Left cardiac atrium (tissue), 4 donors: ENCODE data around the gene ITGA4. TPM values are rescaled to one million over a fixed set of nuclear protein-coding genes. Genes with fewer than 3 reads are reported as not detected.

Source experiments
- ATAC-seq, 2 donors: fragments of 200-7000 bp; cut with Tn5 transposase; one replicate each; pipeline ENCODE4 v1.9.1; 2020; ENCODE audit warnings: mild to moderate bottlenecking in 2 of 2, moderate library complexity in 2 of 2
- DNase-seq: peaks from one replicate; pipeline ENCODE4 v3.0.0-alpha.2; 2020
- intact Hi-C, 2 donors: fragments of 100-400 bp; cut with DNase I; formaldehyde crosslinking; loops; one replicate each; pipeline versions ENCODE4 v1.14.1 to v1.15.1; 2022 to 2023
- total RNA-seq, 2 donors: library from RNA; stranded (reverse); fragmentation: NEBNext Ultra II Directional; extraction: Animal tissue kit (Norgen Biotek cat#: 25700); gene quantifications; one replicate each; pipeline ENCODE4 v1.2.1, GENCODE V29; 2021
- donor health status: DM: no; HTN: yes; CAD: no.
- donor health status: DM: no; HTN: yes; CAD: no; lungs with severe emphysema.
- donor health status: DM: yes; HTN: yes; CAD: no.
- donor health status: Dilated cardiomyopathy.

The ITGA4 gene
- total RNA-seq, 2 donors from 2014 or later, result 2.6 to 4.2 TPM

DNA sequence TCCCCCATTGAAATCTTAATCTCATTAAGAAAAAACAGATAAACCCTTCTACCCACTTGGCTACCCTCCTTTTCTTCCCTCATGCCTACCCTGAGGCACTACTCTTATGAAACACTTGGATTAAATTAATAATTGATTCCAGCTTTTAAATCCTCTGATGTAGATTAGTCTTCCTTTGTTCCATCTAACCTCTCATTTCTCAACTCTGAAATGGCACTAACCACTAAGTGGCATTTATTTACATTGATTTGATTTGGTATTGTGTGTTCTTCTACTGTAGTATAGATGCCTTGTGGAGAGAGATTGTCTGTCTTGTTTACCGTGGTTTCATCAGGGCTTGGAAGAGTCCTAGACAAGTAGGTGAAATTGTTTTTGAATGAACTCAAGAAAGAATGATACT is 26.7 kb downstream of the ITGA4 start:
- no peak for DNase-seq
- intact Hi-C loops, result no loop called here
- no peak for ATAC-seq

- DNase-seq (no peak), ATAC-seq (no peak)
- intact Hi-C loops, result no loop called here
Observed at GRCh38 chr2:181484851-181485637, 27.9 kb downstream of the ITGA4 start.

DNA sequence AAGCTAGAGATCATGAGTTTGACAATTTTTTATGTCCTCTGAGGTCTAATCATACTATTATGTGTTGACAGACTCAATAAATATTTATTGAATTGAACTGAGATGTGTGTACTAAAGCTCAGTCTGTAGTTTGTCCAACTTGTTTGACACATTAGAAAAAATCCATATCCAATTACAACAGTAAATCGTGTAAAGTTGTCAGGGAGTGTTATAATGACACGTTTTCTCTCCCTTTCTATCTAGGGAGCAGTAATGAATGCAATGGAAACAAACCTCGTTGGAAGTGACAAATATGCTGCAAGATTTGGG is 28.4 kb downstream of the ITGA4 start:
- no peak for DNase-seq
- intact Hi-C loops, result no loop called here
- no peak for ATAC-seq

DNA sequence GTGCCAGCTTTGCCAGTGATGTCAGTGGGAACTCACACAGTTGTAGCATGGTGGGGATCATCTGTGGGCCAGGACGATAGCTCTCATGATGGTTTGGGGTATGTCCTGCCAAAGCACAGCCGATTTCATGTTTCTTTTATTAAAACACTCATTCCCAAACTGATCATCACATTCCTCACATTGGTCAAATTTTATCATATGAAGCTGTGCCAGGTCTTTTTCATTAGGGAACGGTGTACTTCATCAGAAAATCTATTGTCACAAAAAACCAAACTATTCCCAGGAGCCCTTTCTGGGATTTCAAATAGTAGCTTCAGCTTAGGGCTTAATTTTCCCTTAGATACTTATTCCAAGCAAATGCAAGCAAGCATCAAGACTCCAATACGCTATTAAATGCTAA is 42.0 kb downstream of the ITGA4 start:
- ATAC-seq, result no peak
- no peak for DNase-seq
- intact Hi-C loops, result no loop called here

DNA sequence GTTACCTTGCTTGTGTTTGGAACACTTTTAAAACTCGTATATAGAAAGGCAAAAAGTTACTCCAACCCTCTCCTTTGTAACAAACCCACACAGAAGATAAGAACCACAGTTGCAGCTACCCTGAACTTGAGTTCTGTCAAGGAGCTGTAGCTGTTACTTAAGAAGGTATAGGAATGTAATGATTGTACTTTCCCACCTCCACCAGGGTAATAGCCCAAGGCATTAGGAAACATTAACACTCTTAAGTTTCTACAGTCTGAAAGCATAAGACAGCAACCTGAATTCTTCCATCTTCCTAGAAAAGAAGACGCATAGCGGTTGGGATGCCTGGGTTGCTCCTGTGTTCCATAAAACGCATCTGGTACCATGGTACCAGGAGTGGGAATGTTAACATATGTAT is 43.0 kb downstream of the ITGA4 start:
- intact Hi-C loops, result no loop called here
- ATAC-seq (no peak), DNase-seq (no peak)

- DNase-seq (no peak), ATAC-seq (no peak)
- intact Hi-C loops, result no loop called here
Observed at GRCh38 chr2:181515719-181516118, 58.5 kb downstream of the ITGA4 start.

DNA sequence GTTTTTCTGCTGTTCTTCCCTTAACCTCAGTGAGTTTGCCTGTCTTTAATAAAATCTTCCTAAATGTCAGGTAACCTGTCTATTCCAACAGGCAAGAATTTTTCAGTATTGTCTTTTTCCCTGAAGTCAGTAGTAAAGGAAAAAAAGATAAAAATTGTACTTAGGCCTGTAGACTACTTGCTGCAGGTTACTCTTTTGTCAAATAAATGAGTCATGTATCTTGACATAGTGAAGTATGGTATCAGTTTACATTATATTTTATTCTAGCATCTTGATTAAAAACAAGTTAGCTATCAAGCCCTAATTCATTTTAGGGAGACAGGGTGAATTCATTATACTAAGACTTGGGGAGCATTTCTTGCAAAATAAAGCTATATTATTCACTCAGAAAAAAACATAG is 59.8 kb downstream of the ITGA4 start:
- DNase-seq (no peak), ATAC-seq (no peak)
- intact Hi-C loops, result no loop called here

DNA sequence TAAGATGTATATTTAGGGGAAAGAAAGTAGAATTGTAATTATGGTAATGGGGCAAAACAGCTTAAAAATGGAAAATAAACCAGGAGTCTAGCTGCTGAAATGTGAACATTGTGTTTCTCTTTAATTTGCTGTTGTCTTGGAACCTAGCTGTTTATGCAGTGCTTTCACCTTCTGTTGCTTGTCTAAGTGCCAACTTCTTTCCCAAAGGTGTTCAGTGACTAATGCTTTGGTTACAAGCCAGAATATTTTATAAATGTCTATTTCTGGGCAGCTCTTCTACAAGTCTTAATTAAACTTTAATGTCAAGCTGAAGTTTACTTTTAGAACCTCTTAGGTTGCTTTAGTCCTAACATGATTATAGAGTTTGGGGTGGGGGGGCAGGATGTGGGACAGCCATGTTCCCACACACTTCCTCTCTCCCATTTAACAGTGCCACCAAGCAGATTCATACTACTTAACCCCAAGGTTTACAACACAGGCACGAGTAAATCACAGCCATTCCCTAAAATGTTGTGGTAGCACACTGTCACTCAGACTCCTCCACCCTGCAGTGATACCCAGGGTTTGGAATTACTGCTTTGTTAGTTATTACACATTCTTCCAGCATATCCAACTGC is 60.6 kb downstream of the ITGA4 start:
- intact Hi-C loops, result no loop called here
- ATAC-seq, result peak in 1 of 2 donors; percentile 47
- DNase-seq, result no peak

- intact Hi-C loops, result no loop called here
- no peak for DNase-seq
- ATAC-seq, result no peak
Observed at GRCh38 chr2:181520253-181520652, 63.1 kb downstream of the ITGA4 start.

DNA sequence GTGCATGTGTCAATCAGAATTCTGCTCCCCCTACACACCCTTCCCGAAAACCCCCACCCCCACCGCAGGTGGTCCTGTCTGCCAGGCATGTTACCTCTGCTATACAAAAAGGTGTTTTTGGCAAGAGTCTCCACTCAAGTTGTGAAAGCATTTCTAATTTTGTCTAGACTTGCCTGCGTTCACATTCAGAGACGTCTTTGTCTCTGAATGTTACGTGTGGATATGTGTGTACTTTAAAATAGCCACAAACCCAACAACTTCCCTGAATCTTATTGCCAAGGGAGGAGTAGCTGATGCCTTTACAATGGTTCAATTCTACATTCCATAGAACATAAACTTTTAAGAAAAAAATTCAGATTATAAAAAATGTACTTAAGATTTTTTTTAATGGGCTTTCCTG is 66.6 kb downstream of the ITGA4 start:
- DNase-seq (no peak), ATAC-seq (no peak)
- intact Hi-C loops, result no loop called here

DNA sequence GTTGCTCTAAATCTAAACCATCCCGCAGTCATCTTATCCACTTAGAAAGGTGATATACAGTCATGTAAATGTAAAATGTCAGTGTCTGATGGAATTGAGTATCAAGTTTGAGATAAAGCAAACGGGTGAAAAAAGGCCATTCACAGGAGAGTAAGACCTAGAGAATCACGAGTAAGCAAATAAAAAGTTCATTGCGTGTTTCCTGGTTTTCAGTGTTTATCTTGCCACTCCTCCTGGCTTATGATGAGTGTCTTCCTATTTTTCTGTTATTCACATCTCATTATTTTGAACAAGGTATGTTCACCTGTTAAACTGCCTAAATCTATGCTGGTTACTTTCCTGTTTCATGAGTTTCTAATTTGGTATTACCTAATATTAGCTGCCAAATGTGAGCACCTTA is 68.8 kb downstream of the ITGA4 start:
- intact Hi-C loops, result no loop called here
- DNase-seq (no peak), ATAC-seq (no peak)

DNA sequence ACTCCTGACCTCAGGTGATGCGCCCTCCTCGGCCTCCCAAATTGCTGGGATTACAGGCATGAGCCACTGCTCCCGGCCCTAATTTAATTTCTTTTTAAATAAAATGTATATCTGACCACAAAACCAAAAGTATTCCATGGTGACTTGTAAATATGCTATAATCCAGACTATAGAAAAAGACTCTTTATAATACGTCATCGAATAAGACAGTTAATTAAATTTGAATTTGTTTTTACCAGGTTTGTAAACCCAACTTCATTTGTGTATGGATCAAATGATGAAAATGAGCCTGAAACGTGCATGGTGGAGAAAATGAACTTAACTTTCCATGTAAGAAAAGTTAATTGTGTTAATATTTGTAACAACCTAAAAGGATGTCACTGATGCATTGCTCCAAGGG is 69.9 kb downstream of the ITGA4 start:
- no peak for ATAC-seq

DNA sequence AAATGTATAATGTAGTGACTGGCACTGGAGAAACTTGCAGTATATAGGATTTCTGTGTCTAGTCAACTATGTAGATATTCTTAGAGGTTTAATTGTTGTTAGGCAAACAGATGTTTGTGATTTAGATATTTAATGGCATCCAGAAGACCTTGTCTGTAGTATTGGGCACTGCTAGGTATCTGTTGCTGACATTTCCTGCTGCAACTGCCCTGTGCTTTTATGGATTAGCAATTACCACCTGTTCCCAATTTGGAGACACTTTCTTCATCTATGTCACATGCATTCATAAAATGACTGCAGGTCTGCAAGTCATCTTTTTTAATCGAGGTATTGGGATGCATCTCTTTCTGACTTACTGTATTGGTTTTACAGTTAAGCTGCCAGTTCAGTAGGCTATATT is 71.3 kb downstream of the ITGA4 start:
- no peak for DNase-seq
- no peak for ATAC-seq
- intact Hi-C loops, result no loop called here

More for the DNA sequence above, 69.9 kb downstream of the ITGA4 start:
- intact Hi-C loops, result no loop called here
- DNase-seq, result no peak

DNA sequence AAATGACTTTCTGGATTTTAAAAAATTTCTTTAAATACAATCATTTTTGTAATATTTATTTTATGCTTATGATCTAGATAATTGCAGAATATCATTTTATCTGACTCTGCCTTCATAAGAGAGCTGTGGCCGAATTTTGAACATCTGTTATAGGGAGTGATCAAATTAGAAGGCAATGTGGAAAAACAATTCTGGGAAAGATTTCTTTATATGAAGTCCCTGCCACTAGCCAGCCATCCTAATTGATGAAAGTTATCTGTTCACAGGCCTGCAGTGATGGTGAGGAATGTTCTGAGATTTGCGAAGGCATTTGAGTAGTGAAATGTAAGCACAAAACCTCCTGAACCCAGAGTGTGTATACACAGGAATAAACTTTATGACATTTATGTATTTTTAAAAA is 79.5 kb downstream of the ITGA4 start:
- DNase-seq, result no peak
- no peak for ATAC-seq

DNA sequence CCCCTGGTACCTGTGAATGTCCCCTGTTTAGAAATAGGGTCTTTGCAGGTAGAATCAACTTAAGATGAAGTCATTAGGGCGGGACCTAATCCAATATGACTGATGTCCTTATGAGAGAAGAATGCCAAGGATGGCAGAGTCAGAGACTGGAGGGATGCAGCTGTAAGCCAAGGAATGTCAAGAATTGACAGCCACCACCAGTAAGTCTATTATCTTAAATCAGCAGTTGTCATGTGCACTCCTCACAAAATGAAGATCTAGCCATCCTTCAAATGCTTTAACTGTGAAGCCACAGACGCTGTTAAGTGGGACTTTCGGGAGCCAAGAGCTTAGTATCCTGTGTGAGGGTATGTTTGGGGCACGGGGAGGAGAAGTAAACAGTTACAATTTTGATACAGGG is 83.2 kb downstream of the ITGA4 start:
- ATAC-seq, result no peak
- no peak for DNase-seq
- intact Hi-C loops, result no loop called here

More for the DNA sequence above, 79.5 kb downstream of the ITGA4 start:
- intact Hi-C loops, result no loop called here

GRCh38 chr2:181542170-181542569 is 85.0 kb downstream of the ITGA4 start:
- DNase-seq (no peak), ATAC-seq (no peak)
- intact Hi-C loops, result no loop called here

- intact Hi-C loops, result no loop called here
- DNase-seq (no peak), ATAC-seq (no peak)
Observed at GRCh38 chr2:181546086-181546485, 88.9 kb downstream of the ITGA4 start.

- no peak for ATAC-seq
- intact Hi-C loops, result no loop called here
- DNase-seq, result no peak
Observed at GRCh38 chr2:181552808-181553207, 95.6 kb downstream of the ITGA4 start.

GRCh38 chr2:181553244-181553643 is 96.1 kb downstream of the ITGA4 start:
- DNase-seq (no peak), ATAC-seq (no peak)
- intact Hi-C loops, result no loop called here

GRCh38 chr2:181554061-181554830 is 97.1 kb downstream of the ITGA4 start:
- DNase-seq (no peak), ATAC-seq (no peak)
- intact Hi-C loops, result no loop called here

- DNase-seq, result no peak
- no peak for ATAC-seq
- intact Hi-C loops, result no loop called here
Observed at GRCh38 chr2:181558371-181558770, 101.2 kb downstream of the ITGA4 start.
